ENCODE results near the gene SLC16A9.

- TF ChIP-seq, protein P1, sequence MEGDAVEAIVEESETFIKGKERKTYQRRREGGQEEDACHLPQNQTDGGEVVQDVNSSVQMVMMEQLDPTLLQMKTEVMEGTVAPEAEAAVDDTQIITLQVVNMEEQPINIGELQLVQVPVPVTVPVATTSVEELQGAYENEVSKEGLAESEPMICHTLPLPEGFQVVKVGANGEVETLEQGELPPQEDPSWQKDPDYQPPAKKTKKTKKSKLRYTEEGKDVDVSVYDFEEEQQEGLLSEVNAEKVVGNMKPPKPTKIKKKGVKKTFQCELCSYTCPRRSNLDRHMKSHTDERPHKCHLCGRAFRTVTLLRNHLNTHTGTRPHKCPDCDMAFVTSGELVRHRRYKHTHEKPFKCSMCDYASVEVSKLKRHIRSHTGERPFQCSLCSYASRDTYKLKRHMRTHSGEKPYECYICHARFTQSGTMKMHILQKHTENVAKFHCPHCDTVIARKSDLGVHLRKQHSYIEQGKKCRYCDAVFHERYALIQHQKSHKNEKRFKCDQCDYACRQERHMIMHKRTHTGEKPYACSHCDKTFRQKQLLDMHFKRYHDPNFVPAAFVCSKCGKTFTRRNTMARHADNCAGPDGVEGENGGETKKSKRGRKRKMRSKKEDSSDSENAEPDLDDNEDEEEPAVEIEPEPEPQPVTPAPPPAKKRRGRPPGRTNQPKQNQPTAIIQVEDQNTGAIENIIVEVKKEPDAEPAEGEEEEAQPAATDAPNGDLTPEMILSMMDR (IDR thresholded peaks at IDR 0.05) = no peak
- TF ChIP-seq TAF1 (IDR thresholded peaks at IDR 0.05; ENCODE audit: borderline replicate concordance, low read depth, low read length) (no peak), POLR2AphosphoS5 (IDR thresholded peaks at IDR 0.05; ENCODE audit: low read depth, low read length) (no peak), TCF12 (IDR thresholded peaks at IDR 0.05) (no peak), NFIC (IDR thresholded peaks at IDR 0.05; ENCODE audit: borderline replicate concordance) (no peak)
- TF ChIP-seq, protein P2, sequence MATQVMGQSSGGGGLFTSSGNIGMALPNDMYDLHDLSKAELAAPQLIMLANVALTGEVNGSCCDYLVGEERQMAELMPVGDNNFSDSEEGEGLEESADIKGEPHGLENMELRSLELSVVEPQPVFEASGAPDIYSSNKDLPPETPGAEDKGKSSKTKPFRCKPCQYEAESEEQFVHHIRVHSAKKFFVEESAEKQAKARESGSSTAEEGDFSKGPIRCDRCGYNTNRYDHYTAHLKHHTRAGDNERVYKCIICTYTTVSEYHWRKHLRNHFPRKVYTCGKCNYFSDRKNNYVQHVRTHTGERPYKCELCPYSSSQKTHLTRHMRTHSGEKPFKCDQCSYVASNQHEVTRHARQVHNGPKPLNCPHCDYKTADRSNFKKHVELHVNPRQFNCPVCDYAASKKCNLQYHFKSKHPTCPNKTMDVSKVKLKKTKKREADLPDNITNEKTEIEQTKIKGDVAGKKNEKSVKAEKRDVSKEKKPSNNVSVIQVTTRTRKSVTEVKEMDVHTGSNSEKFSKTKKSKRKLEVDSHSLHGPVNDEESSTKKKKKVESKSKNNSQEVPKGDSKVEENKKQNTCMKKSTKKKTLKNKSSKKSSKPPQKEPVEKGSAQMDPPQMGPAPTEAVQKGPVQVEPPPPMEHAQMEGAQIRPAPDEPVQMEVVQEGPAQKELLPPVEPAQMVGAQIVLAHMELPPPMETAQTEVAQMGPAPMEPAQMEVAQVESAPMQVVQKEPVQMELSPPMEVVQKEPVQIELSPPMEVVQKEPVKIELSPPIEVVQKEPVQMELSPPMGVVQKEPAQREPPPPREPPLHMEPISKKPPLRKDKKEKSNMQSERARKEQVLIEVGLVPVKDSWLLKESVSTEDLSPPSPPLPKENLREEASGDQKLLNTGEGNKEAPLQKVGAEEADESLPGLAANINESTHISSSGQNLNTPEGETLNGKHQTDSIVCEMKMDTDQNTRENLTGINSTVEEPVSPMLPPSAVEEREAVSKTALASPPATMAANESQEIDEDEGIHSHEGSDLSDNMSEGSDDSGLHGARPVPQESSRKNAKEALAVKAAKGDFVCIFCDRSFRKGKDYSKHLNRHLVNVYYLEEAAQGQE (IDR thresholded peaks at IDR 0.05; ENCODE audit: low read depth, low read length) = no peak
Observed at GRCh38 chr10:59654007-59654406, 55.6 kb downstream of the SLC16A9 start.
